B cell (primary cell): ENCODE results near the gene SENP2.

Experiments used
- EZH2 ChIP-seq: IDR thresholded peaks from 2 replicates; pipeline ENCODE4 v1.6.1; 2012; ENCODE audit warnings: borderline replicate concordance, low read depth, mild to moderate bottlenecking, moderate library complexity, low read length; ENCODE audit not compliant: insufficient read depth, poor library complexity, severe bottlenecking
- TF ChIP-seq, protein P1 (sequence below): fragments of 200-600 bp; IDR thresholded peaks from one replicate; pipeline ENCODE4 v1.8.0; 2022; ENCODE audit warnings: antibody characterized with exemption, mild to moderate bottlenecking

DNA sequence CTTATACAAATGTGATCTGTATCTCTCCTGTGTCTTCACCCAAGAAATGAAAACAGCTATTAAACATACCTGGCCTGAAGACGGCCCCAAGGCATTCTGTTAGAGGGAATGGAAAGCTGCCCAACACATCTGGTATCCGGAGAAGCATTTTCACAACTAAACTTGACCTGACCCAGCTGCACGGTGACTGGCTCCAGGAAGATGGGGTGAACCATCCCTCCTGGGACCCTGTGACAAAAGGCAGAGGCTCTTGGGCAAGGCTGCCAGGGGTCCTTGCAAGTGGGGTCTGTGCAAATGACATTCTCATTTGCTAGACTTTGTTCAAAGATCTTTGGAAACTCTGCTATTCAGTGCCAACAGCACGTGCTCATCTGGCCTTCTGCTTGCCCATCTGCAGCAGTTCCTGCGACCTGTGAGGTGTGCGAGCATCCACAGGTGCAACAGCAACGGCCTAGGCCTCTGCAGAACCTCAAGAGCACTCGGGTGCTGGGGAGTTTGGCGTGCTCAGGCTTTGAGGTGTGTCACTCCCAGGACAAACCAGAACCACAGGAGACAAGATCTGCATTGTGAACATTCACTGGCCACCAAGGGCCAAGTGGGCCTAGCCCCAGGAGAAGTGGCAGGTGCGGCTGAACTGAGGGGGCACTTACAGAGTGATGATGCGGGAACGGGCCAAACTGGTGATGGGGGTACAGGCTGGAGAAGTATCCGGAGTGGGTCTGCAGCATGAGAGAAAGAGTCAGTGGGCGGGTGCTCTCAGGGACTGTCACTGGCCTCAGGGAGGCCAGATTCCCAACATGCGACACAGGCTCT is 71.8 kb downstream of the SENP2 start:
- no peak for TF ChIP-seq EZH2
- TF ChIP-seq, protein P1, sequence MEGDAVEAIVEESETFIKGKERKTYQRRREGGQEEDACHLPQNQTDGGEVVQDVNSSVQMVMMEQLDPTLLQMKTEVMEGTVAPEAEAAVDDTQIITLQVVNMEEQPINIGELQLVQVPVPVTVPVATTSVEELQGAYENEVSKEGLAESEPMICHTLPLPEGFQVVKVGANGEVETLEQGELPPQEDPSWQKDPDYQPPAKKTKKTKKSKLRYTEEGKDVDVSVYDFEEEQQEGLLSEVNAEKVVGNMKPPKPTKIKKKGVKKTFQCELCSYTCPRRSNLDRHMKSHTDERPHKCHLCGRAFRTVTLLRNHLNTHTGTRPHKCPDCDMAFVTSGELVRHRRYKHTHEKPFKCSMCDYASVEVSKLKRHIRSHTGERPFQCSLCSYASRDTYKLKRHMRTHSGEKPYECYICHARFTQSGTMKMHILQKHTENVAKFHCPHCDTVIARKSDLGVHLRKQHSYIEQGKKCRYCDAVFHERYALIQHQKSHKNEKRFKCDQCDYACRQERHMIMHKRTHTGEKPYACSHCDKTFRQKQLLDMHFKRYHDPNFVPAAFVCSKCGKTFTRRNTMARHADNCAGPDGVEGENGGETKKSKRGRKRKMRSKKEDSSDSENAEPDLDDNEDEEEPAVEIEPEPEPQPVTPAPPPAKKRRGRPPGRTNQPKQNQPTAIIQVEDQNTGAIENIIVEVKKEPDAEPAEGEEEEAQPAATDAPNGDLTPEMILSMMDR, result no peak
